ENCODE data around the gene RAB36. TPM values are rescaled to one million over a fixed set of nuclear protein-coding genes. Genes with fewer than 3 reads are reported as not detected.
A peak's percentile ranks its signal among the peaks of the same experiment; 100 is the strongest.

RAB36 gene
- total RNA-seq, 2 donors from 2014 or later, result 2.6 to 3.3 TPM

DNA sequence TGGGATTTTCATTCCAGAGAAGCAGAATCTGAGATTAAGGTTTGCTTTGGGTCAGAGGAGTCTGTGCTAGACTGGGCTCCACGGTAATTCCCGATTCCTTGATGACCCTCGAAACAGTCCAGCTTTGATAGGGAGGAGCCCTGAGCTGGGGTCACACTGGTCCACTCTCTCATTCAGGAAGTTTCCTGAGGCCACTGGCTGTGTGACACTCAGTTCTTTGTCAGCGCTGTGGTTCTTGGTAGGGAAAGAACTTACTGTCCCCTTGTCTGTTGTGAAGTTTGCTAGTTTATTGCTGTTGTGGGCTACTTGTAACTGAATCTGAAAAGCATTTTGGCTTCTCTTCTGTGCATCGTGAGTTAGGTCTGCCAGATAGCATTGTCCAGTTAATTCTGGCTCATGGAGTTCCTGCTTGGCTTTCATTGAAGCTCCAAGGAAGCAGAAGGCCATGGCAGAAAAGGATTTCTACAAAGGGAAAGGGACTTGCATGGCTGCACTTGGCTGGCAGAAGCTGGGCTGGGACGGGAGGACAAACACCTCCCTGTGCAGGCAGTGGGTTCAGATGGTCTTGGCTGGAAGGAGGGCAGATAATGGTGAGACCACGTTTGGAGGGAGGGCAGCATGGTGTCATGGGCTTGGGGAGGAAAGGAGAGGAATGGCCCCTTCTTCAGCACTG lies 58.3 kb downstream of the RAB36 start:
- TF ChIP-seq, protein P1, sequence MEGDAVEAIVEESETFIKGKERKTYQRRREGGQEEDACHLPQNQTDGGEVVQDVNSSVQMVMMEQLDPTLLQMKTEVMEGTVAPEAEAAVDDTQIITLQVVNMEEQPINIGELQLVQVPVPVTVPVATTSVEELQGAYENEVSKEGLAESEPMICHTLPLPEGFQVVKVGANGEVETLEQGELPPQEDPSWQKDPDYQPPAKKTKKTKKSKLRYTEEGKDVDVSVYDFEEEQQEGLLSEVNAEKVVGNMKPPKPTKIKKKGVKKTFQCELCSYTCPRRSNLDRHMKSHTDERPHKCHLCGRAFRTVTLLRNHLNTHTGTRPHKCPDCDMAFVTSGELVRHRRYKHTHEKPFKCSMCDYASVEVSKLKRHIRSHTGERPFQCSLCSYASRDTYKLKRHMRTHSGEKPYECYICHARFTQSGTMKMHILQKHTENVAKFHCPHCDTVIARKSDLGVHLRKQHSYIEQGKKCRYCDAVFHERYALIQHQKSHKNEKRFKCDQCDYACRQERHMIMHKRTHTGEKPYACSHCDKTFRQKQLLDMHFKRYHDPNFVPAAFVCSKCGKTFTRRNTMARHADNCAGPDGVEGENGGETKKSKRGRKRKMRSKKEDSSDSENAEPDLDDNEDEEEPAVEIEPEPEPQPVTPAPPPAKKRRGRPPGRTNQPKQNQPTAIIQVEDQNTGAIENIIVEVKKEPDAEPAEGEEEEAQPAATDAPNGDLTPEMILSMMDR (conservative IDR thresholded peaks at IDR 0.05), result no peak
- no peak overlapping the region for H3K27ac ChIP-seq (ENCODE audit: low read depth, low read length)
- no peak overlapping the region for H3K4me3 Mint-ChIP-seq
- no peaks in the 10 kb centered on the region for H3K27me3 ChIP-seq (ENCODE audit: control insufficient read depth, insufficient read depth, low read length, poor library complexity, severe bottlenecking)
- peak overlapping the region; percentile 91 for H3K27ac Mint-ChIP-seq
- peaks cover 48% of the 10 kb centered on the region for H3K36me3 ChIP-seq (ENCODE audit: control insufficient read depth, insufficient read depth, low read length)
- H3K9ac ChIP-seq (ENCODE audit: extremely low read depth, low read length, poor library complexity, severe bottlenecking), result no peak overlapping the region
- H3K4me1 Mint-ChIP-seq, result peaks cover 30% of the 10 kb centered on the region
- peaks cover 16% of the 10 kb centered on the region for H3K4me1 ChIP-seq (ENCODE audit: control insufficient read depth, insufficient read depth, low read length)
- peaks cover 58% of the 10 kb centered on the region for H3K36me3 Mint-ChIP-seq (ENCODE audit: low read depth)
- no peak for DNase-seq
- H3K4me3 ChIP-seq (ENCODE audit: low read length), result no peak overlapping the region
- no peaks in the 10 kb centered on the region for H3K9me3 Mint-ChIP-seq
- H3K9me3 ChIP-seq (ENCODE audit: control insufficient read depth, low read length), result no peaks in the 10 kb centered on the region
- no peaks in the 10 kb centered on the region for H3K27me3 Mint-ChIP-seq (ENCODE audit: insufficient read depth)
- 92% methylated on average over 6 to 7 of the region's 7 CpGs for WGBS, 2 experiments (ENCODE audit: insufficient coverage in 1 of 2, insufficient read length in 1 of 2)

DNA sequence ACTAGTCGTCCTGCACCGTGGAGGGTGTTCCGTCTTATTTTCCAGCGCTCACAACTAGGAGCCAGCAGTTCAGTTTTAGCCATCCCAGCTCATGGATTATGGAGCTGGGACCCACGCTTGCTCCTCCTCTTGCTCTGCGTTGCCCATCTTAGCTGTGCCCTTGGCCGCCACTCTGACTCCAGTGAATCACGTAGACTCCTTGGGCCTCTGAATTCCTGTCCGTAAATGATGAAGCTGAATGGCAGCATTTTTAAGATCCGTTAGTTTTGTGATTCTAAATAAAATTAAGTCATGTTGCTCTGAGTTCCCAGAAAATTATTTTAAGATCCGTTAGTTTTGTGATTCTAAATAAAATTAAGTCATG lies 58.8 kb downstream of the RAB36 start:
- H3K27me3 Mint-ChIP-seq (ENCODE audit: insufficient read depth), result no peaks in the 10 kb centered on the region
- H3K27ac Mint-ChIP-seq, result peak overlapping the region; percentile 91

DNA sequence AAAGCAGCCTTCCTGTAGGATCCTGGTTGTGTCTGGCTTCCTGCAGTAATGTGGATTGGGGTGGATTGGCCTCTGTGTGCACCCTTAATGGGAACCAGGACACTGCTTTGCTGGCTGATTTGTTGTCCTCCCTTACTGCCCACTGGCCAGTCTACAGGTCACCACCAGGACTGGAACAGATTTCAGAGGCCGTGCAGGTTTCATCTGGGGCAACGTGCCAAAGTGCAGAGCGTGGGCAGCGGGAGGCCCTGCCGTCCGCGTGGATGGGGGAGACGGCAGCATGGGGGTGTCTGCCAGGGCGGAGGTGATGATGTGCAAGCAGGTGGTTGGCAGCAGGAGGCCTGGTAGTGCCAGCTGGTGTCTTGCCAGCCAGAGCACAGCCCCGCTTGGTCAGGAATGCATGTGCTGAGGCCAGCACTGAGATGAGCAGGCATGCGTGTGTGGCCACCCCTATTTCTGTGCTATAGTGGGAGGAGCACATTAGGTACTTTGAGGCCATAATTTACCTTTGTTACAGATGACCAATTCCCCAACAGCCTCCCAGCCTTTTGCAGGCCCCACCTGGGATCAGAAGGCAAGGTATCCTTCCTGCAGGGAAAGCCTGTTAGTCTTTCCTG lies 59.4 kb downstream of the RAB36 start:
- Mint-ChIP-seq H3K27ac (peak overlapping the region; percentile 91), H3K36me3 (ENCODE audit: low read depth) (peaks cover 57% of the 10 kb centered on the region), H3K27me3 (ENCODE audit: insufficient read depth) (no peaks in the 10 kb centered on the region), H3K4me3 (no peak overlapping the region), H3K9me3 (no peaks in the 10 kb centered on the region), H3K4me1 (peaks cover 23% of the 10 kb centered on the region)
- no peak overlapping the region for H3K4me3 ChIP-seq (ENCODE audit: low read length)
- DNase-seq, result no peak
- no peaks in the 10 kb centered on the region for H3K9me3 ChIP-seq (ENCODE audit: control insufficient read depth, low read length)
- 94 to 98% methylated on average over 11 of the region's 11 CpGs for WGBS, 2 experiments (ENCODE audit: insufficient coverage in 1 of 2, insufficient read length in 1 of 2)
- H3K9ac ChIP-seq (ENCODE audit: extremely low read depth, low read length, poor library complexity, severe bottlenecking), result peak overlapping the region; percentile 42
- H3K36me3 ChIP-seq (ENCODE audit: control insufficient read depth, insufficient read depth, low read length), result peaks cover 45% of the 10 kb centered on the region
- no peak overlapping the region for H3K27ac ChIP-seq (ENCODE audit: low read depth, low read length)
- no peaks in the 10 kb centered on the region for H3K27me3 ChIP-seq (ENCODE audit: control insufficient read depth, insufficient read depth, low read length, poor library complexity, severe bottlenecking)
- H3K4me1 ChIP-seq (ENCODE audit: control insufficient read depth, insufficient read depth, low read length), result peaks cover 16% of the 10 kb centered on the region
- TF ChIP-seq, protein P1 (conservative IDR thresholded peaks at IDR 0.05), result no peak

More for the DNA sequence above, 58.8 kb downstream of the RAB36 start:
- Mint-ChIP-seq H3K4me3 (no peak overlapping the region), H3K9me3 (no peaks in the 10 kb centered on the region), H3K36me3 (ENCODE audit: low read depth) (peaks cover 61% of the 10 kb centered on the region), H3K4me1 (peaks cover 28% of the 10 kb centered on the region)
- H3K9ac ChIP-seq (ENCODE audit: extremely low read depth, low read length, poor library complexity, severe bottlenecking), result no peak overlapping the region
- H3K27me3 ChIP-seq (ENCODE audit: control insufficient read depth, insufficient read depth, low read length, poor library complexity, severe bottlenecking), result no peaks in the 10 kb centered on the region
- TF ChIP-seq, protein P1 (conservative IDR thresholded peaks at IDR 0.05), result no peak
- WGBS, 2 experiments (ENCODE audit: insufficient coverage in 1 of 2, insufficient read length in 1 of 2), result 95 to 97% methylated on average over 5 to 11 of the region's 11 CpGs
- no peak for DNase-seq
- H3K36me3 ChIP-seq (ENCODE audit: control insufficient read depth, insufficient read depth, low read length), result peaks cover 48% of the 10 kb centered on the region
- H3K4me3 ChIP-seq (ENCODE audit: low read length), result no peak overlapping the region
- no peaks in the 10 kb centered on the region for H3K9me3 ChIP-seq (ENCODE audit: control insufficient read depth, low read length)
- H3K4me1 ChIP-seq (ENCODE audit: control insufficient read depth, insufficient read depth, low read length), result peaks cover 16% of the 10 kb centered on the region
- no peak overlapping the region for H3K27ac ChIP-seq (ENCODE audit: low read depth, low read length)
